Esophagus squamous epithelium (tissue), 4 donors: ENCODE data around the gene GATAD2A.

ENCODE experiments used
- CTCF ChIP-seq, 6 experiments: fragments of 450-650 bp in 4 of 6; fragments of 200-600 bp in 2 of 6; sonication (generic) in 2 of 6; IDR thresholded peaks; one replicate each; pipeline ENCODE4 v1.5.1; 2016 to 2019; ENCODE audit warnings: antibody characterized with exemption in 6 of 6, mild to moderate bottlenecking in 4 of 6, moderate library complexity in 4 of 6
- POLR2A ChIP-seq, 4 donors: fragments of 450-650 bp; IDR thresholded peaks; one replicate each; pipeline ENCODE4 v1.6.1; 2017; ENCODE audit warnings: antibody characterized with exemption in 4 of 4, mild to moderate bottlenecking in 4 of 4, moderate library complexity in 3 of 4

- TF ChIP-seq CTCF (IDR thresholded peaks at IDR 0.05): no peak
- no peak for TF ChIP-seq POLR2A (IDR thresholded peaks at IDR 0.05)
Measured at GRCh38 chr19:19465436-19466070, 60.1 kb downstream of the GATAD2A start.
